ENCODE data around the gene SLC9A9. TPM values are rescaled to one million over a fixed set of nuclear protein-coding genes. Genes with fewer than 3 reads are reported as not detected.

The SLC9A9 gene
- total RNA-seq, 2 donors from 2014 or later: 4.3 to 5.2 TPM

DNA sequence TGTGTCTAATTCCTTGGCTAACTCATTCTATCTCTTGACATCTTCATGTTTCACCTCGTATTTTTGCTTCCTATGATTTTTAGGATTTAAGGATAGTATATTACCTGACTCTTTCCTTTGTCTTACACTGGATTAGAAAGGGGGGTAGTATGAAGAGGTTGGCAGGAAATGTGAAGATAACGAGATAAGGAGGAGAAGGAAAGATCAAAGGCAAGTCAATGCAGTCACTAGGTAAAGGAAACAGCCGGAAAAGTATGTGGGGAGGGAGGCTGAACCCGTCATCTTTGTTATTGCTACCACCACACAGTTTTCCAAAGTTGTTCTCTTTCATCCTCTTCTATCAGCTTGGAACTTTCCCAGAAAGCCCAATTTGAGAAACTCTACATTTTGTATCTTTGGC is 90.6 kb downstream of the SLC9A9 start:
- no peak overlapping the region for H3K4me3 Mint-ChIP-seq
- no peaks in the 10 kb centered on the region for H3K27me3 Mint-ChIP-seq (ENCODE audit: low read depth)
- no peak overlapping the region for H3K27ac Mint-ChIP-seq
- DNase-seq (no peak), ATAC-seq (replicated peaks in 1 of 2) (no peak)
- H3K36me3 Mint-ChIP-seq (ENCODE audit: insufficient read depth in 2 of 2): peaks cover 4 to 5% of the 10 kb centered on the region in 2 donors
- peaks cover 41% of the 10 kb centered on the region for H3K4me1 Mint-ChIP-seq (ENCODE audit: low read depth)
- peaks cover 0 to 3% of the 10 kb centered on the region in 2 donors for H3K9me3 Mint-ChIP-seq

DNA sequence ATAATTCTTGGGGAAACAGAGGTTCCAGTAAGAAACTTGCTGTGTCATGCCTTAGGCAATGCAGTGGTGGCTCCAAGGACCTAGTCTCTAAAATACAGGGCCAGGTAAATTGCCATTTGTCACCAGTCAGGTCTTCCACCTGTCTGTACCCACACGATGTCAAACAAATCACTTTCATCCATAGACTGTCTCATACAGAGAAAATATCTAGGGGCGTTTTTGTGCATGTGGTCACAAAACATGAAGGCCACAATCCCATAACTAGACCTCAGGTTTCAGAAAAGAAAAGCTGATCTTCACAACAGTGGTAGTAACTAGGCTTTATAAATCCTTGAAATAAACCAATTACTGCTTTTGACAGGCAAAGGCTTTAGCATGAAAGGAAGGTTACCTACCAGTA is 92.3 kb downstream of the SLC9A9 start:
- ATAC-seq (replicated peaks in 1 of 2) (peak; percentile 44 to 57), DNase-seq (no peak)
- Mint-ChIP-seq H3K9me3 (peaks cover 0 to 3% of the 10 kb centered on the region in 2 donors), H3K4me1 (ENCODE audit: low read depth) (peaks cover 56% of the 10 kb centered on the region), H3K27ac (no peak overlapping the region), H3K27me3 (ENCODE audit: low read depth) (no peaks in the 10 kb centered on the region), H3K4me3 (no peak overlapping the region), H3K36me3 (ENCODE audit: insufficient read depth in 2 of 2) (peaks cover 4 to 5% of the 10 kb centered on the region in 2 donors)

DNA sequence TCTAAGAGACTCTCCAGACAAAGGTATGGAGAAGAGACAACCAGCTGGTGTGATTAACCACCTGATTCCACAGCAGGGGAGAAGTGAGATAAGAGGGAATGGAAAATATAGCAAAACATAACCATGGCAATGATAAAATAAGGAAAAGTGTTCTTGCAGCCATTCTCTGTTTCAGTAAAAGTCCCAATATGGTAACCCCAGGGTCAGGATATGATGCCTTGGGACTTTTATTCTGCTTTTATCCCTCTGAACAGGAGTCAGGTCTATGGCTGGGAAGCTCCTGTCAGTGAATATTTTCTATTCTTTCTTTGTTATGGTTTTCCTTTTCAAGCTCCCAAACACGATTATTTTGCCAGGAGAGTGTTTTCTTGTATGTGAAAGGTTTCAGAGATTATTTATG is 94.2 kb downstream of the SLC9A9 start:
- Mint-ChIP-seq H3K4me1 (ENCODE audit: low read depth) (peaks cover 56% of the 10 kb centered on the region), H3K27me3 (ENCODE audit: low read depth) (no peaks in the 10 kb centered on the region)
- ATAC-seq (replicated peaks in 1 of 2): no peak

DNA sequence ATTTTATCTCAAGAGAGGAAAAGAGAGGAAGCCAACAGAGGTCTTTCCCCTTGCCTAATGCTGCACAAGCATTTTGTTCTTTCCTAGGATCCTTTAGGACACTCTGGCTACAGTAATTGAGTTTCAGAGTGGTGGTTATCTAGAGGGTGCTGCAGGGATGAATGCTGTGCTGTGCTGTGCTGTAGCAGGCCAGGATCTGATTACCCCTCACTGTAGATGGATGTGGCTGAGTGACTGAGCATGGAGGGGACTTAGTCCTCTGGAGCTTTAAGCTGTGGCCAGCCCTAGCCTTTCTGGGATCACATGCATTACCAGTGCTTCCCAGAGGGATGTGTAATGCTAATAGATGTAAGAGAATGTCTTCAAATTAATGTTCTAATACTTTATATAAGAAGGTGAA is 94.8 kb downstream of the SLC9A9 start:
- no peaks in the 10 kb centered on the region for H3K27me3 Mint-ChIP-seq (ENCODE audit: low read depth)
- H3K27ac Mint-ChIP-seq: no peak overlapping the region
- no peak for ATAC-seq (replicated peaks in 1 of 2)
- H3K4me1 Mint-ChIP-seq (ENCODE audit: low read depth): peaks cover 54% of the 10 kb centered on the region
- H3K4me3 Mint-ChIP-seq: no peak overlapping the region
- DNase-seq: no peak
- no peaks in the 10 kb centered on the region for H3K9me3 Mint-ChIP-seq
- no peaks in the 10 kb centered on the region for H3K36me3 Mint-ChIP-seq (ENCODE audit: insufficient read depth in 2 of 2)

More for the DNA sequence above, 94.2 kb downstream of the SLC9A9 start:
- no peak for DNase-seq
- no peak overlapping the region for H3K4me3 Mint-ChIP-seq
- H3K27ac Mint-ChIP-seq: no peak overlapping the region
- H3K36me3 Mint-ChIP-seq (ENCODE audit: insufficient read depth in 2 of 2): no peaks in the 10 kb centered on the region
- no peaks in the 10 kb centered on the region for H3K9me3 Mint-ChIP-seq

DNA sequence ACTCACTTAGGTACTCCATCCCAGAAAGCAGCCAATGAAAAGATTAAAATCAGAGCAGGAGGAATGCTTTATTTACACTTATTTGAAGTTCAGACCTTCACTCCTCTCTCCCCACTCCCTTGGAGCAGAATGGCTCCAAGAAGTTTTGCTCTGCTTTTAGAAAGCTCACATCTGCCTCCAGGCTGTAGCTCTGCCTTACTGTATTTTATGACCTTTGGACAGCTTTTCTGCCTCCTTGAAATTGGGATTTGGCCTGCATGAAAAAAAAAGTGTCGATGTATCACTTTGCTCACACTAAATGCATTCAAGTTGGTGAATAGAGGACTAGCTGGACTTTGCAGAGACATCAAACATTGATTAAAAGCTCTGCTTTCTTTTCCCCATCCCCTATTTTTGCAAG is 95.3 kb downstream of the SLC9A9 start:
- Mint-ChIP-seq H3K4me1 (ENCODE audit: low read depth) (peaks cover 49% of the 10 kb centered on the region), H3K9me3 (no peaks in the 10 kb centered on the region), H3K36me3 (ENCODE audit: insufficient read depth in 2 of 2) (no peaks in the 10 kb centered on the region), H3K4me3 (peak overlapping the region in 1 of 2 donors; percentile 7), H3K27me3 (ENCODE audit: low read depth) (no peaks in the 10 kb centered on the region), H3K27ac (no peak overlapping the region)
- DNase-seq (no peak), ATAC-seq (replicated peaks in 1 of 2) (no peak)

DNA sequence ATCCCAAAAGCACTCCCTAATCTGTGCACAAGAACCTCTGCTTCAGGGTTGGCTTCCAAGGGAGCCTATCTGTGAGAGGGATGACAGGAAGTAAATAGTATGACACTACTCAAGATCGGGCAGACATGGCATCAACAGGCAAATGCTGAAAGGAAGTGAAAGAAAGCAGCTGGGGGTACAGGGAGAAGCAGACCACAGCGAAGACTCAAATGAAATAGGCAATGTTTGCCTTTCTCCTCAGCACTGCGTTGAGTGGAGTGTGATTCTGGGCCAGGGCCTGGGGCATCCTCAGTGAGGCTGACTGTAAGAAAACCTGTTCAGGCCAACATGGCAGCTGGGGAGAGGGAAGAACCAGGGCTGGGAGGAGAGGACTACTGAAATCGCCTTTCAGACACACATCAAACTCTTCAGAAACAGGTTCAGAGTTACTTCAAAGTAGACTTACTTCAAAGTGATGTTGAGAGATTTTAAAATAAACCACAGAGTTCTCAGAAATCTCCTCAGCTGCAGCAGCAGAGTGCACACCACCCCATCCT is 96.6 kb downstream of the SLC9A9 start:
- peak overlapping the region; percentile 49 to 70 for H3K4me3 Mint-ChIP-seq
- H3K4me1 Mint-ChIP-seq (ENCODE audit: low read depth): peaks cover 49% of the 10 kb centered on the region
- DNase-seq: peak; percentile 13 to 23
- peak overlapping the region; percentile 82 for H3K27ac Mint-ChIP-seq
- peak; percentile 70 to 84 for ATAC-seq (replicated peaks in 1 of 2)
- no peaks in the 10 kb centered on the region for H3K27me3 Mint-ChIP-seq (ENCODE audit: low read depth)
- no peaks in the 10 kb centered on the region for H3K36me3 Mint-ChIP-seq (ENCODE audit: insufficient read depth in 2 of 2)
- no peaks in the 10 kb centered on the region for H3K9me3 Mint-ChIP-seq

DNA sequence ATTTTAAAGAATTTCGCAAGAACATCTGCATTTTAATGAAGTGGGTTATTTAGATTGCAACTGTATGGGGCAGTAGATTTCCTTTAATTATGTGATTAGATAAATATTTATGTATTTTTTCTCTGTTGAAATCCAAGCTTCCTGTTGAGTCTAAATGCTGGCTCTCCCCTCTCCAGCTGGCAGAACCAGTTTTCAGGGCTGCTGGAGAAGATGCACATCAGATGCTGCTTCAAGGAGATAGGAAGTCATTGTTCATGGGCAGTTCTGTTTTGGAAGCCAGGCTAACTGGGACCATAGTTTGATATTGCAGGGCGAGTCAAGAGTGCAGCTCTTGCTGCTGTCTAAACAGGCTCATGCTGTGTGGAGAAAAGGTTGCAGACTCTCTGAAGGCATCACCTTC is 97.4 kb downstream of the SLC9A9 start:
- peaks cover 42% of the 10 kb centered on the region for H3K4me1 Mint-ChIP-seq (ENCODE audit: low read depth)
- peaks cover 0 to under 1% of the 10 kb centered on the region in 2 donors for H3K9me3 Mint-ChIP-seq
- H3K27ac Mint-ChIP-seq: no peak overlapping the region
- no peak overlapping the region for H3K4me3 Mint-ChIP-seq
- peaks cover 0 to 2% of the 10 kb centered on the region in 2 donors for H3K36me3 Mint-ChIP-seq (ENCODE audit: insufficient read depth in 2 of 2)
- DNase-seq: no peak
- no peaks in the 10 kb centered on the region for H3K27me3 Mint-ChIP-seq (ENCODE audit: low read depth)
- no peak for ATAC-seq (replicated peaks in 1 of 2)

DNA sequence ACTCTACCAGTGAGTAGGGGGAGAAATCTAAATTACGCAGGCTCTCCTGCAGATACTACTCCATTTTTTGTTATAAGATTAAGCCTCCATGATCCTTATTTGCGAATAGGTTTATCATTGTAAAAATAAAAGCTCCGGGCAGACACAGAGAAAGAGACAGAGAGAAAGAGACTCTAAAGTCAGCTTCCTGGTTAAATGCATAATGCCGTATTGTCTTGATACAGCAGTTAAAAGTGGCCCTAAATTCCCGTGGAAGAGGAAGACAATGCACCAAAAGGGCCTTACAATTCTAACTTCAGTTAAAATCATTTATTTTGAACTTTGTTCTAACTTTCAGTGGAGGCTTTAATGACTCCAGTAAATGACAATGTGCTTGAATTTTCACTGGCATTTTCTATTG is 98.3 kb downstream of the SLC9A9 start:
- Mint-ChIP-seq H3K4me1 (ENCODE audit: low read depth) (peaks cover 33% of the 10 kb centered on the region), H3K4me3 (no peak overlapping the region), H3K36me3 (ENCODE audit: insufficient read depth in 2 of 2) (peaks cover 0 to 3% of the 10 kb centered on the region in 2 donors), H3K27ac (no peak overlapping the region), H3K9me3 (peaks cover 0 to 2% of the 10 kb centered on the region in 2 donors), H3K27me3 (ENCODE audit: low read depth) (no peaks in the 10 kb centered on the region)
- no peak for ATAC-seq (replicated peaks in 1 of 2)
- no peak for DNase-seq

DNA sequence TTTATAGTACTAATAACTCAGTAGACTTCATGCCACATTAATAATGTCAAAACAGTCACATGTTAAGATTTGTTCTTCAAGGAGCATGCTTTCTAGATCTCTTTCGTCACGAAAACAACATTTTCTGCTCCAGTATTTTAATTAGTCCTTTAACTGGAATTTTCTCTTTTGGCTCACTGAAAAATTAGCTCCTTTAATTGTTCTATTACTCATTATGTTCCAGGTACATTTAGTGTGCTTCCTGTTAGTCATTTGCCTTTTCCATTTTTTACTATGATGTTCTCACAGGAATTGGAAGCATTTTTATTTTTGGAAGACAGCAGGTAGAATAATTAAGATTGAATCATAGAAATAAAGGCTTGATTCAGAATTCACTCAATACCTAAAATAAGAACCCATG is 111.2 kb downstream of the SLC9A9 start:
- no peak overlapping the region for H3K4me3 Mint-ChIP-seq

DNA sequence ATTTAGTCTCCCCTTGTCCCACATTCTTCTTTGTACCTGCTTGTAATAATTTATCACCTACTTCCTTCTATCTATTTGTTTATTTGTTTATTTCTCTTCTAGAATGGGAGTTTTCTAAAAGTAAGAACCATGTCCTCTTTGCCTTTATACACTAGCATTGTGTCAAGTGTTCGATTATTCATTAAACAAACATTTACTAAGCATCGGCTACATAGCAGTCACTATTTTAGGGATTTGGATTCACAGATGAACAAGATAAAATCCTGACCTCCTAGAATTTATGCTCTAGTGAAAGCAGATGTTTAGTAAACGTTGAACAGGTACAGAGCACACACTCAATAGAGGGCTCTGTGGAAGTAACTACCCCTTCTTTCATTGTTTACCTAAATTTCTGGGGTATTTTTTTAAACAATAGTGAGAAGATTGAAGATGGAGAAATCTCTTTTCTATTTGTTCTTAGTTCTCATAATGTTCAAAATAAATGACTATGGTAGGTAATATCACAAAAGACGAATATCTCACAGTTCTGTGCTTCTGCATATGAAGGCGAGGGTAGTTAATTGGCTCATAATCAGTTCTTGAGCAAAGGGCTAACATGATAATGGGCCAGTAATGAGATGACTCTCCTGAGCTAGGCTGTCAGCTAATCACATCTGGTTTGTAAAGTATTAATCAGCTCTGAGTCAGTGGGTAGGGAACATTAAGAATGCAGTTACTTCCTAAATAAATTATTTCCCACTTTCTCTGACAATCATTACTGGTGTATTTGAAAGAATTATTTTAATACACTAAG is 111.9 kb downstream of the SLC9A9 start:
- no peak overlapping the region for H3K27ac Mint-ChIP-seq

More for the DNA sequence above, 111.2 kb downstream of the SLC9A9 start:
- Mint-ChIP-seq H3K4me1 (ENCODE audit: low read depth) (no peaks in the 10 kb centered on the region), H3K27ac (no peak overlapping the region), H3K27me3 (ENCODE audit: low read depth) (no peaks in the 10 kb centered on the region), H3K36me3 (ENCODE audit: insufficient read depth in 2 of 2) (peaks cover 0 to 4% of the 10 kb centered on the region in 2 donors), H3K9me3 (peaks cover 2 to 4% of the 10 kb centered on the region in 2 donors)
- no peak for DNase-seq
- no peak for ATAC-seq (replicated peaks in 1 of 2)

DNA sequence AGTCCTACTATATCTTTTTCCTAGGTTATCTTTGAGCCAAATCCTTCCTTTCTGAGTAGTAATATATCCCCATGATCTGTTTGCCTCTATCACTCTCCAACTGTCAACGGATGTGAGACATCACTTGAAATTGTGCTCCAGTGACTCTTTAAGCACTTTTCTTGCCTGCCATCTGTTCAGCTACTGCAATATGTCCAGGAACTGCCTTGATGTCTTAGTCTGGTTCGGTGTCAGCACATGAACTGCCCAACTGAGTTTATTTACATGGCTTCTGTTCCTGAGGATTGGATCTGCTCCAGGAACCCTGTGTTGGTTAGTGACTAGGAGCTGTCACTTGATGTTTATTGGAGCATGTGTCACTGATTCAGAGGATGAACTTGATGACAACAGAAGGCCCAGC is 116.5 kb downstream of the SLC9A9 start:
- no peak for ATAC-seq (replicated peaks in 1 of 2)
- H3K4me3 Mint-ChIP-seq: no peak overlapping the region
- no peaks in the 10 kb centered on the region for H3K27me3 Mint-ChIP-seq (ENCODE audit: low read depth)
- no peak overlapping the region for H3K27ac Mint-ChIP-seq
- no peaks in the 10 kb centered on the region for H3K9me3 Mint-ChIP-seq
- H3K36me3 Mint-ChIP-seq (ENCODE audit: insufficient read depth in 2 of 2): no peaks in the 10 kb centered on the region
- H3K4me1 Mint-ChIP-seq (ENCODE audit: low read depth): peaks cover 6% of the 10 kb centered on the region
- DNase-seq: no peak

More for the DNA sequence above, 111.9 kb downstream of the SLC9A9 start:
- Mint-ChIP-seq H3K4me1 (ENCODE audit: low read depth) (peaks cover 5% of the 10 kb centered on the region), H3K9me3 (peaks cover 0 to 4% of the 10 kb centered on the region in 2 donors), H3K36me3 (ENCODE audit: insufficient read depth in 2 of 2) (peaks cover 0 to 4% of the 10 kb centered on the region in 2 donors), H3K27me3 (ENCODE audit: low read depth) (no peaks in the 10 kb centered on the region), H3K4me3 (no peak overlapping the region)
- no peak for ATAC-seq (replicated peaks in 1 of 2)
- DNase-seq: no peak

DNA sequence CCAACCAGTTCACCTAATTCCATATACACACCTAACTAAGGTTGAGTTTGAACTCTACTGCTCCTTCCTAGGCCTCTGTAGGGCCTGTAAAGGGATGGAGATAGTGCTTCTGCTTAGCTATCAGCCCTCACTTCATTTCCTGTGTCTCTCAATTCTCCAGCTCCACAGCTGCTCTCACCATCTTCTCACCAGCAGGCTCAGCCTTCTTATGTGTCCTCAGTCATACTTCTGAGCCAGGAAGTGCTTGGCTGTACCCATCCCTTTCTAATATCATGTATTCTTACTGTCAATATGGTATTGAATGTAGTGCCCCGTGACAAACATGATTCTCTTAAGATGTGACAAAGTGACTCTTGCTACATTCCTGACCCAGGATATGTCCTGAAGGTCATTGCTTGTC is 116.9 kb downstream of the SLC9A9 start:
- ATAC-seq (replicated peaks in 1 of 2) (no peak), DNase-seq (no peak)
- Mint-ChIP-seq H3K36me3 (ENCODE audit: insufficient read depth in 2 of 2) (no peaks in the 10 kb centered on the region), H3K4me1 (ENCODE audit: low read depth) (peaks cover 6% of the 10 kb centered on the region), H3K27ac (no peak overlapping the region), H3K4me3 (no peak overlapping the region), H3K9me3 (no peaks in the 10 kb centered on the region), H3K27me3 (ENCODE audit: low read depth) (no peaks in the 10 kb centered on the region)

DNA sequence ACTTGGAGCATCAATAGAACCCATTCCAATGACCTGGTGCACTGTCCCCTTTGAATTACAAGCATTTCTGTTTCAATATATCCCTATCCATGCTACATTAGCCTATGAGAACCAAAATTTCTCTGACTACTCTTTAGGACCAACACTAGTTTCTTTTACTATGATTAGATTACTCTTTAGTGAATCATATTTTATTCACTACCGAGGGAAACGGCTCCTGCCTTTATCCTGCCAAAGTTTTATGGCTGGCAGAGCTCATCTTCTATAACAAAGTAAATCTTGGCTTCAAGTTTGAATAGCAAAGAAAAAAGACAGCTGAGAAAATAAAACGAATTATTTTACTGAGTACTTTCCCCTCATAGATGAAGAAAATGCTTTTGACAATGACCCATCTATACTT is 120.9 kb downstream of the SLC9A9 start:
- no peak for ATAC-seq (replicated peaks in 1 of 2)
- H3K9me3 Mint-ChIP-seq: peaks cover 0 to 3% of the 10 kb centered on the region in 2 donors

More for the DNA sequence above, 120.9 kb downstream of the SLC9A9 start:
- no peak overlapping the region for H3K4me3 Mint-ChIP-seq
- H3K27me3 Mint-ChIP-seq (ENCODE audit: low read depth): no peaks in the 10 kb centered on the region
- no peak for DNase-seq
- H3K4me1 Mint-ChIP-seq (ENCODE audit: low read depth): peaks cover 6% of the 10 kb centered on the region
- H3K27ac Mint-ChIP-seq: no peak overlapping the region
- H3K36me3 Mint-ChIP-seq (ENCODE audit: insufficient read depth in 2 of 2): no peaks in the 10 kb centered on the region
